ENCODE measurements around the gene TTC39C. TPM values are rescaled to one million over a fixed set of nuclear protein-coding genes. Genes with fewer than 3 reads are reported as not detected.

The TTC39C gene
- total and polyA plus RNA-seq, 5 experiments from 2014 or later: 36.5 to 83.3 (median 60.6) TPM

- Mint-ChIP-seq H3K27ac (peak overlapping the region; percentile 28 to 90 (median 79)), H3K4me3 (peak overlapping the region in 8 of 10 donors; percentile 3 to 82 (median 68)), H3K4me1 (peaks cover 6 to 54% (median 48%) of the 10 kb centered on the region in 4 donors), H3K9me3 (no peaks in the 10 kb centered on the region), H3K36me3 (no peaks in the 10 kb centered on the region), H3K27me3 (no peaks in the 10 kb centered on the region)
- POLR2A ChIA-PET: interaction anchor here (1.2 to 4.1 kb wide), 3 partner anchors 18 to 26 kb away, joined by 6 to 19 read pairs (median 7); partner anchors contain the start of gene TTC39C
- DNase-seq (peak in 1 of 10 donors; percentile 17), ATAC-seq (no peak)
Observed at GRCh38 chr18:23994361-23994902, 20.1 kb upstream of the TTC39C start.

GRCh38 chr18:23995180-23995579 lies 19.4 kb upstream of the TTC39C start:
- Mint-ChIP-seq H3K4me1 (peaks cover 4 to 55% (median 48%) of the 10 kb centered on the region in 4 donors), H3K4me3 (peak overlapping the region in 1 of 10 donors; percentile 53), H3K9me3 (no peaks in the 10 kb centered on the region), H3K36me3 (no peaks in the 10 kb centered on the region), H3K27ac (peak overlapping the region in 5 of 10 donors; percentile 7 to 86 (median 40)), H3K27me3 (no peaks in the 10 kb centered on the region)
- POLR2A ChIA-PET: interaction anchor here (0.7 to 1.2 kb wide), 2 partner anchors 18 to 26 kb away, joined by 3 to 6 read pairs; no protein-coding TSS in a partner anchor
- DNase-seq (no peak), ATAC-seq (no peak)

- POLR2A ChIA-PET: interaction anchor here (0.7 to 3.0 kb wide), 2 partner anchors 12 to 140 kb away, joined by 3 to 13 read pairs; no protein-coding TSS in a partner anchor
- Mint-ChIP-seq H3K4me3 (no peak overlapping the region), H3K9me3 (peaks cover 0 to 3% (median 0%) of the 10 kb centered on the region in 9 donors), H3K4me1 (peaks cover 6 to 49% (median 48%) of the 10 kb centered on the region in 4 donors), H3K27ac (peak overlapping the region in 2 of 10 donors; percentile 25 to 62), H3K27me3 (no peaks in the 10 kb centered on the region), H3K36me3 (no peaks in the 10 kb centered on the region)
- no peak for ATAC-seq
- no peak for DNase-seq
Observed at GRCh38 chr18:23998018-23998417, 16.5 kb upstream of the TTC39C start.

GRCh38 chr18:23998820-23999219 lies 15.7 kb upstream of the TTC39C start:
- POLR2A ChIA-PET: interaction anchor here (1.9 to 3.0 kb wide), 2 partner anchors 11 to 16 kb away, joined by 7 to 13 read pairs; partner anchors contain the start of gene TTC39C
- no peak overlapping the region for H3K4me3 Mint-ChIP-seq
- H3K4me1 Mint-ChIP-seq: peaks cover 8 to 51% (median 48%) of the 10 kb centered on the region in 4 donors
- ATAC-seq (no peak), DNase-seq (no peak)
- no peaks in the 10 kb centered on the region for H3K27me3 Mint-ChIP-seq
- H3K27ac Mint-ChIP-seq: peak overlapping the region in 6 of 10 donors; percentile 44 to 91 (median 64)
- no peaks in the 10 kb centered on the region for H3K36me3 Mint-ChIP-seq
- peaks cover 0 to 3% (median 0%) of the 10 kb centered on the region in 9 donors for H3K9me3 Mint-ChIP-seq

GRCh38 chr18:24000613-24001490 lies 13.7 kb upstream of the TTC39C start:
- Mint-ChIP-seq H3K9me3 (peaks cover 0 to 3% (median 0%) of the 10 kb centered on the region in 9 donors), H3K27me3 (no peaks in the 10 kb centered on the region), H3K27ac (peak overlapping the region in 8 of 10 donors; percentile 46 to 91 (median 76)), H3K36me3 (no peaks in the 10 kb centered on the region), H3K4me3 (peak overlapping the region in 6 of 10 donors; percentile 2 to 64 (median 14)), H3K4me1 (peaks cover 10 to 54% (median 42%) of the 10 kb centered on the region in 4 donors)
- no peak for DNase-seq
- no peak for ATAC-seq
- POLR2A ChIA-PET: no interaction called here

- peaks cover 10 to 62% (median 42%) of the 10 kb centered on the region in 4 donors for H3K4me1 Mint-ChIP-seq
- DNase-seq (no peak), ATAC-seq (no peak)
- POLR2A ChIA-PET: no interaction called here
- H3K36me3 Mint-ChIP-seq: no peaks in the 10 kb centered on the region
- H3K4me3 Mint-ChIP-seq: peak overlapping the region in 3 of 10 donors; percentile 9 to 43 (median 34)
- H3K27me3 Mint-ChIP-seq: no peaks in the 10 kb centered on the region
- H3K27ac Mint-ChIP-seq: peak overlapping the region in 8 of 10 donors; percentile 25 to 87 (median 68)
- peaks cover 0 to 3% (median 0%) of the 10 kb centered on the region in 9 donors for H3K9me3 Mint-ChIP-seq
Observed at GRCh38 chr18:24002479-24002878, 12.1 kb upstream of the TTC39C start.

GRCh38 chr18:24003288-24003687 lies 11.3 kb upstream of the TTC39C start:
- POLR2A ChIA-PET: no interaction called here
- Mint-ChIP-seq H3K27ac (peak overlapping the region in 7 of 10 donors; percentile 18 to 87 (median 68)), H3K27me3 (no peaks in the 10 kb centered on the region), H3K9me3 (peaks cover 0 to 3% (median 0%) of the 10 kb centered on the region in 9 donors), H3K4me3 (peak overlapping the region in 1 of 10 donors; percentile 11), H3K36me3 (no peaks in the 10 kb centered on the region), H3K4me1 (peaks cover 15 to 66% (median 47%) of the 10 kb centered on the region in 4 donors)
- DNase-seq: no peak
- no peak for ATAC-seq

GRCh38 chr18:24003903-24004640 lies 10.5 kb upstream of the TTC39C start:
- H3K27me3 Mint-ChIP-seq: no peaks in the 10 kb centered on the region
- peaks cover 0 to 3% (median 0%) of the 10 kb centered on the region in 9 donors for H3K9me3 Mint-ChIP-seq
- H3K27ac Mint-ChIP-seq: peak overlapping the region in 9 of 10 donors; percentile 18 to 84 (median 61)
- no peak overlapping the region for H3K4me3 Mint-ChIP-seq
- no peak for DNase-seq
- POLR2A ChIA-PET: no interaction called here
- H3K4me1 Mint-ChIP-seq: peaks cover 19 to 73% (median 53%) of the 10 kb centered on the region in 4 donors
- H3K36me3 Mint-ChIP-seq: no peaks in the 10 kb centered on the region
- no peak for ATAC-seq

GRCh38 chr18:24006712-24007313 lies 7.7 kb upstream of the TTC39C start:
- DNase-seq (no peak), ATAC-seq (no peak)
- Mint-ChIP-seq H3K36me3 (no peaks in the 10 kb centered on the region), H3K4me1 (peaks cover 27 to 83% (median 65%) of the 10 kb centered on the region in 4 donors), H3K27ac (peak overlapping the region in 7 of 10 donors; percentile 19 to 99 (median 52)), H3K27me3 (no peaks in the 10 kb centered on the region), H3K9me3 (no peaks in the 10 kb centered on the region), H3K4me3 (no peak overlapping the region)
- POLR2A ChIA-PET: no interaction called here

- DNase-seq: no peak
- POLR2A ChIA-PET: interaction anchor here (1.4 to 3.4 kb wide), 2 partner anchors 11 to 38 kb away, joined by 4 to 13 read pairs; no protein-coding TSS in a partner anchor
- no peaks in the 10 kb centered on the region for H3K9me3 Mint-ChIP-seq
Observed at GRCh38 chr18:24009246-24009645, 5.3 kb upstream of the TTC39C start.

GRCh38 chr18:24009651-24010333 lies 4.8 kb upstream of the TTC39C start:
- ATAC-seq (peak; percentile 9 to 22), DNase-seq (peak in 3 of 10 donors; percentile 10 to 48 (median 45))
- POLR2A ChIA-PET: interaction anchor here (0.6 to 3.4 kb wide), 7 partner anchors 12 to 66 kb away, joined by 3 to 13 read pairs (median 4); no protein-coding TSS in a partner anchor

More at GRCh38 chr18:24009246-24009645, 5.3 kb upstream of the TTC39C start:
- Mint-ChIP-seq H3K4me1 (peaks cover 33 to 78% (median 61%) of the 10 kb centered on the region in 4 donors), H3K27ac (peak overlapping the region; percentile 83 to 99 (median 94)), H3K27me3 (no peaks in the 10 kb centered on the region), H3K36me3 (no peaks in the 10 kb centered on the region), H3K4me3 (peak overlapping the region in 9 of 10 donors; percentile 57 to 76 (median 71))
- ATAC-seq: no peak

More at GRCh38 chr18:24009651-24010333, 4.8 kb upstream of the TTC39C start:
- Mint-ChIP-seq H3K4me3 (peak overlapping the region in 9 of 10 donors; percentile 67 to 76 (median 71)), H3K9me3 (no peaks in the 10 kb centered on the region), H3K4me1 (peaks cover 33 to 72% (median 58%) of the 10 kb centered on the region in 4 donors), H3K27me3 (no peaks in the 10 kb centered on the region), H3K27ac (peak overlapping the region; percentile 83 to 99 (median 94)), H3K36me3 (no peaks in the 10 kb centered on the region)
